SK-N-SH (cell line): Measurements from ENCODE around the gene C1QC.

Experiments used
- TAF1 ChIP-seq: IDR thresholded peaks from 2 replicates; pipeline ENCODE4 v1.6.1; 2012; ENCODE audit warnings: low read depth, mild to moderate bottlenecking, low read length, moderate library complexity, borderline replicate concordance
- TF ChIP-seq, protein P1 (sequence below): fragments of 200-600 bp; sonication (generic); IDR thresholded peaks from 2 replicates; pipeline ENCODE4 v1.6.1; 2017; ENCODE audit warnings: antibody characterized with exemption, mild to moderate bottlenecking, moderate library complexity

DNA sequence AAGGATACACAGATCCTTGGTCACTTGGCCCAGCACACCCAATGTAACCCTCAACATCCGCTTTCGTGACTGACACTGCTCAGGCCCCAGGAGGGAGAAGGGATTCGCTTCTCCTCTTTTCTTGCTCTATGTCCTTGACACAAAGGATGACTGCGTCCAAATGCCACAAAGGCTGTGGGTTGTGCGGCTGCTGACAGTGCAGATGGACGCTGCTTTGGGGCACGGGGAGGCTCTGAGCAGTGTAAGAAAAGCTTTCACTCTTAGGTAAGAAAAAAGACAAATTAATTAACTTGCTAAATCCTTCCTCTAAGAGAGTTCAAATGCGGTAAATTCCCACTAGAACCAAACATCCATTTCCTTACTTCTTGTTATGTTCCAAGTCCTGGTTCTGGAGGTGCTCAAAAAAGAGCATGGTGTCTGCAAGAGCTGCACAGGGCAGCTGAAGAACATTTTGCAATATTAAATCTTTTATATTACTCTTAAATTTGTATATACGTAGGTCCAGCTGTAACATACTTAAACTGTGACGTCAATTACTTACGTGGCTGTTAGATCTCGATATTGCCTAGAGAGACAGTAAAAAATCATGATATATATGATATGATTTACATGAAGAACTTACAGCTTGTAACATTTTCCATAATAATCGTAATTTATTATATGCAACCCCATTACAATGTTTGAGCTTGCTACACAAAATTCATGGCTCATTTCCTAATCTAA lies 47.8 kb downstream of the C1QC start:
- TF ChIP-seq, protein P1, sequence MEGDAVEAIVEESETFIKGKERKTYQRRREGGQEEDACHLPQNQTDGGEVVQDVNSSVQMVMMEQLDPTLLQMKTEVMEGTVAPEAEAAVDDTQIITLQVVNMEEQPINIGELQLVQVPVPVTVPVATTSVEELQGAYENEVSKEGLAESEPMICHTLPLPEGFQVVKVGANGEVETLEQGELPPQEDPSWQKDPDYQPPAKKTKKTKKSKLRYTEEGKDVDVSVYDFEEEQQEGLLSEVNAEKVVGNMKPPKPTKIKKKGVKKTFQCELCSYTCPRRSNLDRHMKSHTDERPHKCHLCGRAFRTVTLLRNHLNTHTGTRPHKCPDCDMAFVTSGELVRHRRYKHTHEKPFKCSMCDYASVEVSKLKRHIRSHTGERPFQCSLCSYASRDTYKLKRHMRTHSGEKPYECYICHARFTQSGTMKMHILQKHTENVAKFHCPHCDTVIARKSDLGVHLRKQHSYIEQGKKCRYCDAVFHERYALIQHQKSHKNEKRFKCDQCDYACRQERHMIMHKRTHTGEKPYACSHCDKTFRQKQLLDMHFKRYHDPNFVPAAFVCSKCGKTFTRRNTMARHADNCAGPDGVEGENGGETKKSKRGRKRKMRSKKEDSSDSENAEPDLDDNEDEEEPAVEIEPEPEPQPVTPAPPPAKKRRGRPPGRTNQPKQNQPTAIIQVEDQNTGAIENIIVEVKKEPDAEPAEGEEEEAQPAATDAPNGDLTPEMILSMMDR, result no peak
- no peak for TF ChIP-seq TAF1
